MM.1S (cell line): ENCODE data around the gene INPP4B.
"Not testable (repeated sequence)": the region's sequence is repeated elsewhere in the genome, so short reads cannot be mapped to it uniquely, and the experiment has no call there.

Experiments used
- DNase-seq: peaks from one replicate; pipeline ENCODE4 v3.0.0-alpha.2; 2015
- H2AFZ ChIP-seq: fragments of 300-600 bp; sonication (generic); 2 replicates; pipeline ENCODE4 v1.6.0; 2016; ENCODE audit warnings: antibody characterized with exemption, low read length
- H3F3A ChIP-seq: fragments of 300-600 bp; sonication (generic); 2 replicates; pipeline ENCODE4 v1.6.1; 2016; ENCODE audit warnings: mild to moderate bottlenecking, antibody characterized with exemption, low read length, moderate library complexity, mixed read lengths; ENCODE audit not compliant: insufficient read depth
- H3K27ac ChIP-seq: fragments of 300-600 bp; sonication (generic); 2 replicates; pipeline ENCODE4 v1.5.1; 2016; ENCODE audit warnings: mild to moderate bottlenecking, low read length
- H3K27me3 ChIP-seq: fragments of 300-600 bp; sonication (generic); replicated peaks from 2 replicates; pipeline ENCODE4 v1.6.0; 2016; ENCODE audit warnings: low read length; ENCODE audit not compliant: insufficient read depth
- H3K36me3 ChIP-seq: fragments of 300-600 bp; sonication (generic); replicated peaks from 2 replicates; pipeline ENCODE4 v1.6.1; 2016; ENCODE audit warnings: mild to moderate bottlenecking, low read length, mixed read lengths; ENCODE audit not compliant: insufficient read depth
- H3K4me1 ChIP-seq: fragments of 300-600 bp; sonication (generic); 2 replicates; pipeline ENCODE4 v1.6.1; 2016; ENCODE audit warnings: low read length, mixed read lengths
- H3K4me2 ChIP-seq: fragments of 300-600 bp; sonication (generic); 2 replicates; pipeline ENCODE4 v1.6.0; 2016; ENCODE audit warnings: low read depth, low read length
- H3K4me3 ChIP-seq: fragments of 300-600 bp; sonication (generic); 2 replicates; pipeline ENCODE4 v1.5.1; 2016; ENCODE audit warnings: low read length, mixed read lengths
- H3K79me2 ChIP-seq: fragments of 300-600 bp; sonication (generic); 2 replicates; pipeline ENCODE4 v1.6.1; 2016; ENCODE audit warnings: mixed run types, low read length, mixed read lengths
- H3K9ac ChIP-seq: fragments of 300-600 bp; sonication (generic); 2 replicates; pipeline ENCODE4 v1.6.1; 2016; ENCODE audit warnings: low read length, mixed read lengths
- H3K9me2 ChIP-seq: fragments of 300-600 bp; sonication (generic); replicated peaks from 2 replicates; pipeline ENCODE4 v1.6.1; 2016; ENCODE audit warnings: mild to moderate bottlenecking, low read length, mixed read lengths; ENCODE audit not compliant: insufficient read depth
- H3K9me3 ChIP-seq: fragments of 300-600 bp; sonication (generic); replicated peaks from 2 replicates; pipeline ENCODE4 v1.6.1; 2016; ENCODE audit warnings: mild to moderate bottlenecking, low read length, mixed read lengths; ENCODE audit not compliant: insufficient read depth
- H4K20me1 ChIP-seq: fragments of 300-600 bp; sonication (generic); 2 replicates; pipeline ENCODE4 v1.6.1; 2016; ENCODE audit warnings: mild to moderate bottlenecking, low read length, moderate library complexity, mixed read lengths; ENCODE audit not compliant: insufficient read depth
- EZH2 ChIP-seq: fragments of 300-600 bp; sonication (generic); optimal IDR thresholded peaks from 2 replicates; pipeline ENCODE3; 2017; ENCODE audit warnings: low read depth, mild to moderate bottlenecking, antibody characterized with exemption, low read length, mixed read lengths
- EZH2phosphoT487 ChIP-seq: fragments of 300-600 bp; sonication (generic); IDR thresholded peaks from 2 replicates; pipeline ENCODE4 v1.6.1; 2018; ENCODE audit warnings: antibody characterized with exemption, low read length
- TF ChIP-seq, protein P1 (sequence below): fragments of 300-600 bp; sonication (generic); IDR thresholded peaks from 2 replicates; pipeline ENCODE4 v1.5.1; 2016; ENCODE audit warnings: antibody characterized with exemption, low read length, mixed read lengths

Gene INPP4B

DNA sequence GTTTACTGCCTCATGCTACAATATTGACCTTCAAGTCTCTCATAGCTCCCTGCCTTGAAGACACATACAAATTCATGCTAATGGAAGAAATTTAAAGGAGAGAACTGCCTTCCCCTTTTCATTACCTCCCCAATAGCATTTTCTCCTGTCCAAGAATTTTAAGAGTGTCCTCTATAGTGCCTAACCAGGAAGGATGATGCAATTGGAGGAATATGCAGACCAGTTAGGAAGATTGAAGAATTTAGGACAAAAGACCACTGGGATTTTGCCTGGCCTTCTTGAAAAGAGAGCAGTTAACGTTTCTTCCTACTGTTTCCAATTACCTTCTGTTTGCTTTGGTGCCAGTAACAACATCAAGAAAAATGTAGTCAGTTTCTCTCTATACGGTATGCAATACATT is 443.9 kb downstream of the INPP4B start:
- Histone ChIP-seq H3K9me3 (no peaks in the 10 kb centered on the region), H4K20me1 (no peaks in the 10 kb centered on the region), H3K4me1 (peaks cover 11% of the 10 kb centered on the region; the same call in 1 of the 2 replicates), H3K9me2 (no peaks in the 10 kb centered on the region), H3K27ac (no peak overlapping the region), H2AFZ (no peak overlapping the region), H3K4me2 (no peak overlapping the region), H3K9ac (no peak overlapping the region), H3K79me2 (no peaks in the 10 kb centered on the region), H3K27me3 (0 out of 2 replicates have a peak, but pooled peaks cover 5% of the 10 kb centered on the region), H3F3A (no peaks in the 10 kb centered on the region), H3K4me3 (no peak overlapping the region), H3K36me3 (no peaks in the 10 kb centered on the region)
- DNase-seq = no peak
- TF ChIP-seq, protein P1, sequence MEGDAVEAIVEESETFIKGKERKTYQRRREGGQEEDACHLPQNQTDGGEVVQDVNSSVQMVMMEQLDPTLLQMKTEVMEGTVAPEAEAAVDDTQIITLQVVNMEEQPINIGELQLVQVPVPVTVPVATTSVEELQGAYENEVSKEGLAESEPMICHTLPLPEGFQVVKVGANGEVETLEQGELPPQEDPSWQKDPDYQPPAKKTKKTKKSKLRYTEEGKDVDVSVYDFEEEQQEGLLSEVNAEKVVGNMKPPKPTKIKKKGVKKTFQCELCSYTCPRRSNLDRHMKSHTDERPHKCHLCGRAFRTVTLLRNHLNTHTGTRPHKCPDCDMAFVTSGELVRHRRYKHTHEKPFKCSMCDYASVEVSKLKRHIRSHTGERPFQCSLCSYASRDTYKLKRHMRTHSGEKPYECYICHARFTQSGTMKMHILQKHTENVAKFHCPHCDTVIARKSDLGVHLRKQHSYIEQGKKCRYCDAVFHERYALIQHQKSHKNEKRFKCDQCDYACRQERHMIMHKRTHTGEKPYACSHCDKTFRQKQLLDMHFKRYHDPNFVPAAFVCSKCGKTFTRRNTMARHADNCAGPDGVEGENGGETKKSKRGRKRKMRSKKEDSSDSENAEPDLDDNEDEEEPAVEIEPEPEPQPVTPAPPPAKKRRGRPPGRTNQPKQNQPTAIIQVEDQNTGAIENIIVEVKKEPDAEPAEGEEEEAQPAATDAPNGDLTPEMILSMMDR = no peak
- TF ChIP-seq EZH2 (no peak), EZH2phosphoT487 (no peak)

DNA sequence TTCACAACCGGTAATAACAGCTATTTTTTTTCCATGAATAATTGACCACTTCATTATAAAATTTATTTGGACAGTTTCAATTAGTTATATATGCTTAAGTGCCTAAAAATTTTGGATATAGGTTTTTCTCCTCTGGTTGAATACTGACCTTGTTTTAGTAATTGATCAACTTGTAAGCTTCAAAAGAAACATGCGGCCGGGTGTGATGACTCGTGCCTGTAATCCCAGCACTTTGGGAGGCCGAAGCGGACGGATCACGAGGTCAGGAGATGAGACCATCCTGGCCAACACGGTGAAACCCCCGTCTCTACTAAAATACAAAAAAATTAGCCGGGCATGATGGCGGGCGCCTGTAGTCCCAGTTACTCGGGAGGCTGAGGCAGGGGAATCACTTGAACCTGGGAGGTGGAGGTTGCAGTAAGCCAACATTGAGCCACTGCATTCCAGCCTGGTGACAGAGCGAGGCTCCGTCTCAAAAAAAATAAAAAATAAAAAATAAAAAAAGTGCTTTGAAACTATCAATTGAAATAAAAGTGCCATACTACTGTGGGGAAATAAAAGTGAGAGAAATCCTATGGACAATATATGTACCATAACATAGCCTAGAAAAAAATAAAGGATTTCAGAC is 448.6 kb downstream of the INPP4B start:
- not testable (repeated sequence) for H3K4me2 ChIP-seq, H3K79me2 ChIP-seq, H3K9me3 ChIP-seq, H2AFZ ChIP-seq, H3F3A ChIP-seq, H3K36me3 ChIP-seq, H3K27ac ChIP-seq, H3K9me2 ChIP-seq, H3K9ac ChIP-seq, DNase-seq, H3K27me3 ChIP-seq, H3K4me3 ChIP-seq, H4K20me1 ChIP-seq, H3K4me1 ChIP-seq

DNA sequence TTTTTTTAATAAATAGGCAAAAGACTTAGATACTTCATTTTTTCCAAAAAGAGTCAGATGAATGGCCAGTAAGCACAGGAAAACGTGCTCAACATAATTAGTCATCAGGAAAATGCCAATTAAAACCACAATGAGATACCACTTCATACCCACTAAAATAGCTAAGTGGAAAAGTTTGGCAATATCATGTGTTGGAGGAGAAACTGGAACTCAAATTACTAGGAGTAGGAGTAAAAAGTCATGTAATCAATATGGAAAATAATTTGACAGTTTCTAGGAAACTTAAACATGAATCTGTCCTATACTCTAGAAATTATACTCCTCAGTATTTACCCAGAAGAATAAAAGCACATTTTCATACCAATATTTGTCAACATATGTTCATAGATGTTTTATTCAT is 449.8 kb downstream of the INPP4B start:
- H3K36me3 ChIP-seq = no peaks in the 10 kb centered on the region
- TF ChIP-seq EZH2 = no peak
- TF ChIP-seq, protein P1 = no peak
- TF ChIP-seq EZH2phosphoT487 = no peak
- no peaks in the 10 kb centered on the region for H3K27me3 ChIP-seq
- H3K27ac ChIP-seq = no peak overlapping the region
- H3K4me2 ChIP-seq = no peak overlapping the region
- H4K20me1 ChIP-seq = no peaks in the 10 kb centered on the region
- no peak for DNase-seq
- H3K9ac ChIP-seq = no peak overlapping the region
- no peaks in the 10 kb centered on the region for H3K9me3 ChIP-seq
- H3K9me2 ChIP-seq = no peaks in the 10 kb centered on the region
- no peak overlapping the region for H2AFZ ChIP-seq
- H3K79me2 ChIP-seq = no peaks in the 10 kb centered on the region
- H3K4me3 ChIP-seq = no peak overlapping the region
- no peaks in the 10 kb centered on the region for H3F3A ChIP-seq
- no peaks in the 10 kb centered on the region for H3K4me1 ChIP-seq

DNA sequence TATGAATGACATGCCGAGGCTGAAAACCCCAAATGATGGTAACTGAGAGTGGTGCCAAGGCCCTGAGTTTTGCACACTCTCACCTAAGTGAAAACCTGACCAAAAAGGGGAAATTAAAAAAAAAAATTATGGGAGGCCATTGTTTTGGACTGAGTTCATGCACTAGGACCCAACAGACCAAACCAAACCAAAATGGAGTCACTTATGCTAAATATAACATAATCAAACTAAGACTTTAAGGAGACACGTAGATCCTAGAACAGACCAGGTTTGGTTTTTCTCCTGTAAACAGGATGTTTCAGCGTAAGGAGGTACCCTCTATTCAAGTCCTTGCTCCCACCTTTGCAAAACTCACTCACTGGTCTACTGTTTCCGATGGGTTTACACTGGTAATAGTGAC is 453.0 kb downstream of the INPP4B start:
- Histone ChIP-seq H3K79me2 (no peaks in the 10 kb centered on the region), H3K9me3 (no peaks in the 10 kb centered on the region), H3K4me1 (no peaks in the 10 kb centered on the region), H3K4me2 (no peak overlapping the region), H3K27ac (no peak overlapping the region), H3K4me3 (no peak overlapping the region), H3K27me3 (no peaks in the 10 kb centered on the region), H3F3A (no peaks in the 10 kb centered on the region), H3K9me2 (no peaks in the 10 kb centered on the region), H2AFZ (no peak overlapping the region), H3K36me3 (no peaks in the 10 kb centered on the region), H3K9ac (no peak overlapping the region), H4K20me1 (no peaks in the 10 kb centered on the region)
- TF ChIP-seq EZH2 = no peak
- TF ChIP-seq EZH2phosphoT487 = no peak
- TF ChIP-seq, protein P1 = no peak
- DNase-seq = no peak
